GM12892 (cell line): ENCODE data around the gene SLC6A17.

Experiments
- POLR2A ChIP-seq: IDR thresholded peaks from 2 replicates; pipeline ENCODE4 v1.6.1; 2011; ENCODE audit warnings: low read depth, low read length, control low read depth
- POLR2AphosphoS5 ChIP-seq: IDR thresholded peaks from 2 replicates; pipeline ENCODE4 v1.6.1; 2011; ENCODE audit warnings: low read depth, low read length, control low read depth
- TAF1 ChIP-seq: IDR thresholded peaks from 2 replicates; pipeline ENCODE4 v1.6.1; 2011; ENCODE audit warnings: low read depth, mild to moderate bottlenecking, control low read depth, low read length, borderline replicate concordance

DNA sequence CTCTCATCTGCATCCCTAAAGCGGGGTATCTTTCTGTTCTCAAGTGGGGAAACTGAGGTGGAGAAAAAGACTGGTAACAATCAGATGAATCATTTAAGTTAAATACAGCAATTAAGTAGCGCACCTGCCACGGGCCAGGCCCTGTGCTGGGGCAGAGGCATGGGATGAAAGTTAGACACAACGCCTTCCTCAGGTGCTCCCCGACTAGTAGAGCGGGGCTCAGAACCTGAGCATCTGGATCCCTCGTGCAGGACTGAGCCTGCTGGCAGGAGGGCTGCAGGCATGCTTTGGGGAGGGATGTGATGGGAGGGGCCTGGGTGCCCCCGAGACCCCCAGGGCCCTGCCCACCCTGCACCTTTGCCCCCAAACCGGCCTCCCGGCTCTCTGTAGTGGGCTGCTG is 44.9 kb downstream of the SLC6A17 start:
- TF ChIP-seq POLR2A (no peak), TAF1 (no peak), POLR2AphosphoS5 (no peak)
